Measurements from ENCODE around the gene MYCN. TPM values are rescaled to one million over a fixed set of nuclear protein-coding genes. Genes with fewer than 3 reads are reported as not detected.

Gene MYCN
- total RNA-seq, 2 donors from 2014 or later, result 0.14 to 3.5 TPM

DNA sequence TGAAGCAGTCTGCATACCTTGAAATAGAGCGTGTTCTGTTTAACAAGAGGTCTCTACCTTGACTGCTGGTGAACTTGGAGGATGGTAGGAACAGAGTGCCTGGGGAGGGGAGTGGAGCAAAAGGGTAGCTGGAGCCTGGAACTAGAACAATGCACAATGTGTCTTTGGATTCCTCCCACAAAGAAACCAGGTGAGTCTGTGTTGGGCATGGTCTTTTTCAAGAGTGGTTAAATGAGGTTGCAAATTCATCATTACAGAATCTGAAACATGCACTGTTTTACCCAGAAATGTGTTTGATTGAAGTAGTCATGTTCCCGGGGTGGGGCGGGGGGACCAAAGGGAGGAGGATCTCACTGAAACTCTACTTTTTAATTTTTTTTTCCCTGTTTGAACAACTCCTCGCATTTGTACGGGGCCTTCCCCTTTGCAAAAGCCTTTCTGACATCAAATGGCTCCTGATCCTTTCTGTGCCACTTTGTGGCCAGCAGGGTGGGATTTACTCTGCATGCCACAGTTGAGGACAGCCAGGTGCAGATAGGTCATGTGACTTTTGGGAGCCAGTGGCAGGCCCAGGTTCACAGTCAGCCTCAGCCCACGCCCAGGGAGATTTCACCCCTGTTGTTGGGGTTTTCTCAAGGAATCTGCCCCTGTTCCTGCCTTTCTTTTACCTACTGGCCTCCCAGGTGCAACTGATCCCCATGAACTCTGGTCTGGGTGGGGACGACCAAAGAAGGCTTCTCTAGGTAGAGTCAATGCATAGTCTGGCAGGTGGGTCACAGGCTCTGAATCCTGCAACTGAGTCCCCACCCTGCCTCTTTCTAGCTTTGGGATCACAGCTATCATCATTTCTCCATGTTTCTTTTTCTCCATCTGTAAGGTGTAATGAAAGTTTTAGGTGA, 28.2 kb downstream of the MYCN start:
- H3K27me3 ChIP-seq (replicated peaks; ENCODE audit: insufficient read depth), result no peaks in the 10 kb centered on the region
- no peak overlapping the region for H3K27ac ChIP-seq

DNA sequence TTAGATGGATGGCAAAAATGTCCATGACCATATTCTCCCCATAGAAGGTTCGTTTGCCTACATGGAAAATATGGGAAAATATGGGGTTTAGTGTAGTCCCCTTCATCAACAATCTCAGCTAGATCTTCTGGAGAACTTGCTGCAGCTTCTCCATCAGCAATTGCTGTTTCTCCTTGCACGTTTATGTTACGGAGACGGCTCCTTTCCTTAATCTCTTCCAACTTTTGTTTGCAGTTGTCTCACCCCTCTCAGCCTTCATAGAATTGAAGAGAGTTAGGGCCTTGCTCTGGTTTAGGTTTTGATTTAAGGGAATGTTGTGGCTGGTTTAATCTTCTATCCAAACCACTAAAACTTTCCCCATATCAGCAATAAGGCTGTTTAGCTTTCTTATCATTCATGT, 28.9 kb downstream of the MYCN start:
- TF ChIP-seq POLR2AphosphoS5 (IDR thresholded peaks at IDR 0.05) (no peak), POLR2A (IDR thresholded peaks at IDR 0.05) (no peak)
- TF ChIP-seq, protein P1, sequence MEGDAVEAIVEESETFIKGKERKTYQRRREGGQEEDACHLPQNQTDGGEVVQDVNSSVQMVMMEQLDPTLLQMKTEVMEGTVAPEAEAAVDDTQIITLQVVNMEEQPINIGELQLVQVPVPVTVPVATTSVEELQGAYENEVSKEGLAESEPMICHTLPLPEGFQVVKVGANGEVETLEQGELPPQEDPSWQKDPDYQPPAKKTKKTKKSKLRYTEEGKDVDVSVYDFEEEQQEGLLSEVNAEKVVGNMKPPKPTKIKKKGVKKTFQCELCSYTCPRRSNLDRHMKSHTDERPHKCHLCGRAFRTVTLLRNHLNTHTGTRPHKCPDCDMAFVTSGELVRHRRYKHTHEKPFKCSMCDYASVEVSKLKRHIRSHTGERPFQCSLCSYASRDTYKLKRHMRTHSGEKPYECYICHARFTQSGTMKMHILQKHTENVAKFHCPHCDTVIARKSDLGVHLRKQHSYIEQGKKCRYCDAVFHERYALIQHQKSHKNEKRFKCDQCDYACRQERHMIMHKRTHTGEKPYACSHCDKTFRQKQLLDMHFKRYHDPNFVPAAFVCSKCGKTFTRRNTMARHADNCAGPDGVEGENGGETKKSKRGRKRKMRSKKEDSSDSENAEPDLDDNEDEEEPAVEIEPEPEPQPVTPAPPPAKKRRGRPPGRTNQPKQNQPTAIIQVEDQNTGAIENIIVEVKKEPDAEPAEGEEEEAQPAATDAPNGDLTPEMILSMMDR (IDR thresholded peaks at IDR 0.05), result no peak
- 86% methylated on average over 4 of the region's 4 CpGs for WGBS
- no peak for DNase-seq (ENCODE audit: low spot score)
- no peaks in the 10 kb centered on the region for H3K4me1 ChIP-seq (replicated peaks)
- no peak overlapping the region for H3K27ac ChIP-seq
- H3K4me3 ChIP-seq, result no peak overlapping the region
- no peaks in the 10 kb centered on the region for H3K9me3 ChIP-seq
- H3K27me3 ChIP-seq (replicated peaks; ENCODE audit: insufficient read depth), result no peaks in the 10 kb centered on the region
- no peaks in the 10 kb centered on the region for H3K36me3 ChIP-seq
- intact Hi-C loops (cut with DNase I), result no loop called here

More for the DNA sequence above, 28.2 kb downstream of the MYCN start:
- intact Hi-C loops (cut with DNase I), result no loop called here
- no peak overlapping the region for H3K4me3 ChIP-seq
- TF ChIP-seq POLR2A (IDR thresholded peaks at IDR 0.05), result no peak
- WGBS, result 84% methylated on average over 7 of the region's 7 CpGs
- no peaks in the 10 kb centered on the region for H3K9me3 ChIP-seq
- no peaks in the 10 kb centered on the region for H3K4me1 ChIP-seq (replicated peaks)
- DNase-seq (ENCODE audit: low spot score), result no peak
- no peaks in the 10 kb centered on the region for H3K36me3 ChIP-seq

DNA sequence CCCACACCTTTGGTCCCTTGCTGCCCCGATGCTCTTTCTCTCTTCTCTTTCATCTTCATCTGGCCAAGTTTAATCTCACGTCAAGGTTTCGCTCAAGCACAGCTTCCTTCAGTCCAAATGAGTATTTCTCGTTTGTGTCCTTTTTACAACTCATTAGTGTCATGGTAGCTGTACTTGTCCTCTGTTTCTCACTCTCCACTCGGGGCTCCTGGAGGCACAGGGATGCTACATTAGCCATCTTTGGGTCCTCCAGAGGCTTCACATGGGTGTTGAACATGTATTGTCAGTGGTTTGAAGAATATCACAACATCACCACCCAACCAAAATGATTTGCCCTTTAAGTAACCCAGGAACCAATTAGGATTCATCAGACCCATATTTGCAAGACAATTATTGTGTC, 30.4 kb downstream of the MYCN start:
- TF ChIP-seq, protein P1 (IDR thresholded peaks at IDR 0.05), result no peak
- TF ChIP-seq POLR2AphosphoS5 (IDR thresholded peaks at IDR 0.05), result no peak
- no peak for TF ChIP-seq POLR2A (IDR thresholded peaks at IDR 0.05)
- Histone ChIP-seq H3K27ac (no peak overlapping the region), H3K4me1 (replicated peaks) (no peaks in the 10 kb centered on the region), H3K36me3 (no peaks in the 10 kb centered on the region), H3K27me3 (replicated peaks; ENCODE audit: insufficient read depth) (no peaks in the 10 kb centered on the region), H3K4me3 (no peak overlapping the region), H3K9me3 (no peaks in the 10 kb centered on the region)
- intact Hi-C loops (cut with DNase I), result no loop called here
- no peak for DNase-seq (ENCODE audit: low spot score)
- 84% methylated on average over 5 of the region's 5 CpGs for WGBS

DNA sequence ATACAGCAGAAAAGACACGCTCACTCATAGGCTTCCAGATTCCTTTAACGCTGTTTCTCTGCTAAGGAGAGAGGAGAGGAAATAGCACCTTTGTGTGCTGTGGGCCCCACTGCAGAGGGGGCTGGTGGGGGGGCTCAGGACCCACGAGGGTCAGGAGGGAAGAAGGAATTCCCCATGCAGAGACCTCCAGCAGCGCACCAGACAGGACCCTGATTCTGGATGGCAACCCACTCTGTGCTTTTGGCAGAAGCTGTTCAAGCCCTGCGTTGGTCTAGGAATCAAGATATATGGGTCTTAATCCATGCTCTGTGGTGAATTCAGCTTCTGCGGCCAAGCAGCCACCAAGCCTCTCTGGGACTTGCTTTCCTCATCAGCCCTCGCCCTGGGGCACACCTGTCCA, 31.0 kb downstream of the MYCN start:
- WGBS, result 62% methylated on average over 7 of the region's 7 CpGs
- no peaks in the 10 kb centered on the region for H3K9me3 ChIP-seq
- no peaks in the 10 kb centered on the region for H3K4me1 ChIP-seq (replicated peaks)
- no peak overlapping the region for H3K27ac ChIP-seq
- no peak overlapping the region for H3K4me3 ChIP-seq
- H3K27me3 ChIP-seq (replicated peaks; ENCODE audit: insufficient read depth), result no peaks in the 10 kb centered on the region
- TF ChIP-seq POLR2A (IDR thresholded peaks at IDR 0.05) (no peak), POLR2AphosphoS5 (IDR thresholded peaks at IDR 0.05) (no peak)
- TF ChIP-seq, protein P1 (IDR thresholded peaks at IDR 0.05), result no peak
- no peak for DNase-seq (ENCODE audit: low spot score)
- H3K36me3 ChIP-seq, result no peaks in the 10 kb centered on the region
- intact Hi-C loops (cut with DNase I), result no loop called here

DNA sequence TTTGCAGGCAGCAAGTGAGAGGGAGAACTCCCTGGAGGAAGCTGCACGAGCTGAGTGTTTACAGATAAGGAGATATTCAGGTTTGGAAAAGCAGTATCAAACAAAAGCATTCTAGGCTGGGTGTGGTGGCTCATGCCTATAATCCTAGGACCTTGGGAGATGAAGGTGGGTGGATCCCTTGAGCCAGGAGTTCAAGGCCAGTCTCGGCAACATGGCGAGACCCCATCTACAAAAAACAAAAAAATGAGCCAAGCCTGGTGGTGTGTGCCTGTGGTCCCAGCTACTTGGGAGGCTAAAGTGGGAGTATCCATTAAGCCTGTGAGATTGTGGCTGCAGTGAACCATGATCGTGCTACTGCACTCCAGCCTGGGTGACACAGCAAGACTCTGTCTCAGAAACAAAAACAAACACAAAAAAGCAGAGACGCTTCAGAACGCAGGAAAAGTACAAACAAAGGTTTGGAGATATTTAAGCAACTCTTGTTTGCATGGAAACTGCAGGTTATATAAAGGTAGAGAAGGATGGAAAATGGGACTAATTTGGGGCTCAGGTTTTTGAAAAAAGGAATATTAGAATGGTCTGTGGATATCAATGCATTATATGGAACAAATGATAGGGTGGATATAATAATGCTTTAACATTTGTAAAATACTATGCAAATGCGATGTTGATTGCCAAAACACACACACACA, 31.6 kb downstream of the MYCN start:
- no peak overlapping the region for H3K4me3 ChIP-seq
- no peaks in the 10 kb centered on the region for H3K9me3 ChIP-seq
- WGBS, result 76% methylated on average over 7 of the region's 7 CpGs
- TF ChIP-seq, protein P1 (IDR thresholded peaks at IDR 0.05), result no peak
- TF ChIP-seq POLR2A (IDR thresholded peaks at IDR 0.05) (no peak), POLR2AphosphoS5 (IDR thresholded peaks at IDR 0.05) (no peak)
- H3K27ac ChIP-seq, result no peak overlapping the region
- H3K27me3 ChIP-seq (replicated peaks; ENCODE audit: insufficient read depth), result no peaks in the 10 kb centered on the region
- DNase-seq (ENCODE audit: low spot score), result no peak
- intact Hi-C loops (cut with DNase I), result no loop called here
- no peaks in the 10 kb centered on the region for H3K4me1 ChIP-seq (replicated peaks)
- no peaks in the 10 kb centered on the region for H3K36me3 ChIP-seq

Measured in prostate gland (tissue), 2 donors.